ENCODE measurements around the gene RAPGEF4. TPM values are rescaled to one million over a fixed set of nuclear protein-coding genes. Genes with fewer than 3 reads are reported as not detected.

RAPGEF4 gene
- total and polyA plus RNA-seq, 2 of the 13 experiments (the other 11 are each of a cell fraction or from before 2014, with no cell fraction given), result 0.78 to 0.91 TPM

DNA sequence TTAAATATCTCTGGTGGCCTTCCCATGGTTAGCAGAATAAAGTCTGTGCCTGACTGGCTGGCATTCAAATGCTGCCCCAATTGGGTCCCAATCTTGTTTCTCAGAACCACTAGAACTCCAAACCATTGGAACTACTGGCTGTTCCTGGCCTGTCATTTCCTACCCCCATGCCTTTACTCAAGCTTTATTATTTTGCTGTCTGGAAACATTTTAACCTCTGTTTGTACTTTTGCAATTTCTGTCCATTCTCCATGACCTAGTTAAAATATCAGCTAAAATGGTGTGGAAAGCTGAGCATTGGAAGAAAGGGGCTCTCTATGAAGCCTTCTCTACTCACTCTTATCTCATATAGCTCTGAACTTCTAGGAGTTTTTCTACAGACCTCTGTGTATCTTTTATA, 38.7 kb downstream of the RAPGEF4 start:
- intact Hi-C loops (cut with micrococcal nuclease; ENCODE audit: unreplicated experiment) (no loop called here), in situ Hi-C loops (cut with HindIII; ENCODE audit: extremely low pct_ligation_motif_present, low pct_unique_long_range_greater_than_20kb) (no loop called here)
- DNase-seq (ENCODE audit: low spot score), result no peak
- H3K27ac ChIP-seq (ENCODE audit: extremely low read length, insufficient read depth, low read length), result no peak overlapping the region
- H2AFZ ChIP-seq (ENCODE audit: low read length), result no peak overlapping the region
- FAIRE-seq, result no peak
- no peaks in the 10 kb centered on the region for H3K79me2 ChIP-seq (ENCODE audit: insufficient read depth, low read length)
- H4K20me1 ChIP-seq (ENCODE audit: insufficient read depth, low read length), result no peaks in the 10 kb centered on the region
- no peaks in the 10 kb centered on the region for H3K36me3 ChIP-seq (replicated peaks in 1 of 2; ENCODE audit: control insufficient read depth in 1 of 2, insufficient read depth in 2 of 2, low read length in 2 of 2)
- no peak overlapping the region for H3K9ac ChIP-seq (ENCODE audit: insufficient read depth, low read depth, low read length)
- H3K4me2 ChIP-seq (ENCODE audit: low read depth, low read length), result no peak overlapping the region
- H3K4me1 ChIP-seq (ENCODE audit: insufficient read depth, low read length), result no peaks in the 10 kb centered on the region
- POLR2A ChIA-PET, result no interaction called here
- TF ChIP-seq ZNF10 (CRISPR knock-in tag; IDR thresholded peaks at IDR 0.05; ENCODE audit: borderline replicate concordance, low read depth), result no peak
- TF ChIP-seq, protein P1, sequence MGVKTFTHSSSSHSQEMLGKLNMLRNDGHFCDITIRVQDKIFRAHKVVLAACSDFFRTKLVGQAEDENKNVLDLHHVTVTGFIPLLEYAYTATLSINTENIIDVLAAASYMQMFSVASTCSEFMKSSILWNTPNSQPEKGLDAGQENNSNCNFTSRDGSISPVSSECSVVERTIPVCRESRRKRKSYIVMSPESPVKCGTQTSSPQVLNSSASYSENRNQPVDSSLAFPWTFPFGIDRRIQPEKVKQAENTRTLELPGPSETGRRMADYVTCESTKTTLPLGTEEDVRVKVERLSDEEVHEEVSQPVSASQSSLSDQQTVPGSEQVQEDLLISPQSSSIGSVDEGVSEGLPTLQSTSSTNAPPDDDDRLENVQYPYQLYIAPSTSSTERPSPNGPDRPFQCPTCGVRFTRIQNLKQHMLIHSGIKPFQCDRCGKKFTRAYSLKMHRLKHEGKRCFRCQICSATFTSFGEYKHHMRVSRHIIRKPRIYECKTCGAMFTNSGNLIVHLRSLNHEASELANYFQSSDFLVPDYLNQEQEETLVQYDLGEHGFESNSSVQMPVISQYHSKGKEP (CRISPR knock-in tag; IDR thresholded peaks at IDR 0.05), result no peak
- TF ChIP-seq, protein P2, sequence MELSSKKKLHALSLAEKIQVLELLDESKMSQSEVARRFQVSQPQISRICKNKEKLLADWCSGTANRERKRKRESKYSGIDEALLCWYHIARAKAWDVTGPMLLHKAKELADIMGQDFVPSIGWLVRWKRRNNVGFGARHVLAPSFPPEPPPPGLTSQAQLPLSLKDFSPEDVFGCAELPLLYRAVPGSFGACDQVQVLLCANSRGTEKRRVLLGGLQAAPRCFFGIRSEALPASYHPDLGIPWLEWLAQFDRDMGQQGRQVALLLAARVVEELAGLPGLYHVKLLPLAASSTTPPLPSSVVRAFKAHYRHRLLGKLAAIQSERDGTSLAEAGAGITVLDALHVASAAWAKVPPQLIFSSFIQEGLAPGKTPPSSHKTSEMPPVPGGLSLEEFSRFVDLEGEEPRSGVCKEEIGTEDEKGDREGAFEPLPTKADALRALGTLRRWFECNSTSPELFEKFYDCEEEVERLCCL (CRISPR knock-in tag; IDR thresholded peaks at IDR 0.05; ENCODE audit: borderline replicate concordance), result no peak
- TF ChIP-seq ZNF772 (CRISPR knock-in tag; IDR thresholded peaks at IDR 0.05), result no peak
- no peak for TF ChIP-seq ZNF276 (CRISPR knock-in tag; IDR thresholded peaks at IDR 0.05; ENCODE audit: low read depth)
- no peak for TF ChIP-seq ZFP36L1 (CRISPR knock-in tag; IDR thresholded peaks at IDR 0.05)
- TF ChIP-seq ZNF644 (CRISPR knock-in tag; IDR thresholded peaks at IDR 0.05; ENCODE audit: low read depth), result no peak
- TF ChIP-seq MAX (IDR thresholded peaks at IDR 0.05), result no peak
- TF ChIP-seq FOXO1 (CRISPR knock-in tag; IDR thresholded peaks at IDR 0.05), result no peak
- no peak for TF ChIP-seq NFATC3 (CRISPR knock-in tag; IDR thresholded peaks at IDR 0.05)
- no peak for TF ChIP-seq EED (CRISPR knock-in tag; IDR thresholded peaks at IDR 0.05)
- no peak for TF ChIP-seq XBP1 (CRISPR knock-in tag; IDR thresholded peaks at IDR 0.05)
- no peak for TF ChIP-seq ZFP82 (CRISPR knock-in tag; IDR thresholded peaks at IDR 0.05; ENCODE audit: borderline replicate concordance)
- TF ChIP-seq NCOA1 (CRISPR knock-in tag; IDR thresholded peaks at IDR 0.05), result no peak
- no peak for TF ChIP-seq GMEB1 (CRISPR knock-in tag; IDR thresholded peaks at IDR 0.05; ENCODE audit: borderline replicate concordance)
- no peak for TF ChIP-seq ZNF230 (CRISPR knock-in tag; IDR thresholded peaks at IDR 0.05)
- ATAC-seq, result no peak
- CTCF ChIA-PET (ENCODE audit: low intra/inter-chr PET ratio, low total read pairs), result no interaction called here
- H3K27me3 ChIP-seq (ENCODE audit: control insufficient read depth in 1 of 2, insufficient read depth in 2 of 2, low read length in 2 of 2), result 0 out of 5 replicates have a peak, but pooled peaks cover 0 to 5% of the 10 kb centered on the region in 2 experiments
- H3K9me3 ChIP-seq (ENCODE audit: low read length), result no peaks in the 10 kb centered on the region
- H3K4me3 ChIP-seq (replicated peaks in 1 of 3; ENCODE audit: insufficient read depth in 1 of 3, low read depth in 2 of 3, low read length in 3 of 3), result no peak overlapping the region
- BruUV-seq (replicated peaks), result no TSS peak

Data from HepG2 (cell line).